IMR-90 (cell line): Measurements from ENCODE around the gene IGHMBP2. TPM values are rescaled to one million over a fixed set of nuclear protein-coding genes. Genes with fewer than 3 reads are reported as not detected.

Source experiments
- ATAC-seq: fragments of 200-7000 bp; cut with Tn5 transposase; 2 replicates; pipeline ENCODE4 v1.9.1; 2020; ENCODE audit warnings: low read depth, mild to moderate bottlenecking, moderate library complexity
- BruUV-seq: library from RNA; stranded (reverse); fragments of 400-500 nt; replicated peaks from 2 replicates; lab custom pipeline; 2021; lab: Mats Ljungman, UMichigan
- CTCF ChIA-PET: fragments of 300-600 bp; formaldehyde crosslinking; extraction: SDS; loops from one replicate; lab custom pipeline; 2021; ENCODE audit warnings: antibody characterized with exemption; lab: Yijun Ruan, JAX
- POLR2A ChIA-PET: fragments of 300-600 bp; sonication (Branson Sonifier 250); formaldehyde crosslinking; loops from one replicate; lab custom pipeline; 2022; ENCODE audit warnings: antibody characterized with exemption; ENCODE audit not compliant: unreplicated experiment; lab: Charles Lee
- DNase-seq: peaks from one replicate; pipeline ENCODE4 v3.0.0; 2013
- H2AFZ ChIP-seq: replicated peaks from 2 replicates; pipeline ENCODE3; 2013; ENCODE audit warnings: low read length, mild to moderate bottlenecking; ENCODE audit not compliant: poor library complexity
- H2AK5ac ChIP-seq: 2 replicates; pipeline ENCODE4 v1.6.1; 2013; ENCODE audit warnings: low read depth, low read length, inconsistent platforms
- H2AK9ac ChIP-seq: replicated peaks from 2 replicates; pipeline ENCODE3; 2013; ENCODE audit warnings: mild to moderate bottlenecking, low read depth, low read length, moderate library complexity; ENCODE audit not compliant: poor library complexity
- H2BK120ac ChIP-seq: 2 replicates; pipeline ENCODE4 v1.6.1; 2013; ENCODE audit warnings: low read depth, low read length, inconsistent platforms
- H2BK15ac ChIP-seq: 3 replicates; pipeline ENCODE4 v1.6.1; 2013; ENCODE audit warnings: low read depth, low read length, inconsistent platforms
- H2BK20ac ChIP-seq: 2 replicates; pipeline ENCODE4 v1.6.1; 2013; ENCODE audit warnings: low read depth, mild to moderate bottlenecking, inconsistent platforms, low read length, moderate library complexity
- H2BK5ac ChIP-seq: 2 replicates; pipeline ENCODE4 v1.6.1; 2013; ENCODE audit warnings: mild to moderate bottlenecking, low read depth, low read length, inconsistent platforms; ENCODE audit not compliant: poor library complexity, severe bottlenecking
- H3K14ac ChIP-seq: replicated peaks from 2 replicates; pipeline ENCODE4 v1.6.1; 2013; ENCODE audit warnings: low read depth, low read length, inconsistent platforms
- H3K18ac ChIP-seq: 2 replicates; pipeline ENCODE4 v1.6.1; 2013; ENCODE audit warnings: low read depth, low read length, control low read depth
- H3K23ac ChIP-seq: 2 replicates; pipeline ENCODE4 v1.6.1; 2013; ENCODE audit warnings: low read depth, low read length, inconsistent platforms
- H3K27ac ChIP-seq: 2 replicates; pipeline ENCODE4 v1.5.1; 2013; ENCODE audit warnings: mild to moderate bottlenecking, control low read depth, low read length; ENCODE audit not compliant: insufficient read depth
- H3K27me3 ChIP-seq: 2 replicates; pipeline ENCODE4 v1.6.1; 2013; ENCODE audit warnings: low read length; ENCODE audit not compliant: control insufficient read depth, insufficient read depth
- H3K36me3 ChIP-seq: 2 replicates; pipeline ENCODE4 v1.6.1; 2013; ENCODE audit warnings: low read length, mixed read lengths; ENCODE audit not compliant: control insufficient read depth, insufficient read depth
- H3K4ac ChIP-seq: 2 replicates; pipeline ENCODE4 v1.6.1; 2013; ENCODE audit warnings: low read depth, low read length, inconsistent platforms
- H3K4me1 ChIP-seq: 2 replicates; pipeline ENCODE4 v1.6.1; 2013; ENCODE audit warnings: low read length, mixed read lengths; ENCODE audit not compliant: control insufficient read depth, insufficient read depth
- H3K4me2 ChIP-seq: 2 replicates; pipeline ENCODE4 v1.6.1; 2013; ENCODE audit warnings: low read depth, mild to moderate bottlenecking, control low read depth, low read length, moderate library complexity
- H3K4me3 ChIP-seq: 2 replicates; pipeline ENCODE4 v1.5.1; 2013; ENCODE audit warnings: low read depth, mild to moderate bottlenecking, control low read depth, low read length, moderate library complexity; ENCODE audit not compliant: insufficient read depth
- H3K56ac ChIP-seq: 2 replicates; pipeline ENCODE4 v1.6.1; 2013; ENCODE audit warnings: low read length, inconsistent platforms; ENCODE audit not compliant: insufficient read depth; ENCODE audit errors: extremely low read depth
- H3K79me1 ChIP-seq, 2 experiments: 2 replicates each; pipeline ENCODE4 v1.6.1; 2013; ENCODE audit warnings: low read length in 2 of 2, inconsistent platforms in 1 of 2, low read depth in 1 of 2
- H3K9ac ChIP-seq: 2 replicates; pipeline ENCODE4 v1.6.1; 2013; ENCODE audit warnings: low read depth, low read length, control low read depth
- H3K9me1 ChIP-seq: 2 replicates; pipeline ENCODE4 v1.6.1; 2013; ENCODE audit warnings: low read length, inconsistent platforms; ENCODE audit not compliant: insufficient read depth
- H3K9me3 ChIP-seq: 2 replicates; pipeline ENCODE4 v1.6.1; 2013; ENCODE audit warnings: low read length; ENCODE audit not compliant: control insufficient read depth, insufficient read depth
- H4K20me1 ChIP-seq: 2 replicates; pipeline ENCODE4 v1.6.1; 2013; ENCODE audit warnings: low read length, inconsistent platforms; ENCODE audit not compliant: insufficient read depth
- H4K5ac ChIP-seq: 2 replicates; pipeline ENCODE4 v1.6.1; 2013; ENCODE audit warnings: mild to moderate bottlenecking, low read depth, low read length, control low read depth
- H4K8ac ChIP-seq, 2 experiments: 2 replicates each; pipeline ENCODE4 v1.6.1; 2013; ENCODE audit warnings: low read depth in 2 of 2, low read length in 2 of 2, control low read depth in 1 of 2, inconsistent platforms in 1 of 2
- H4K91ac ChIP-seq: 2 replicates; pipeline ENCODE4 v1.6.1; 2013; ENCODE audit warnings: low read depth, low read length, inconsistent platforms; ENCODE audit not compliant: insufficient read depth
- BHLHE40 ChIP-seq: fragments of 150-350 bp; IDR thresholded peaks from 2 replicates; pipeline ENCODE4 v1.6.1; 2016; ENCODE audit warnings: mild to moderate bottlenecking, low read depth, low read length
- CEBPB ChIP-seq: IDR thresholded peaks from 2 replicates; pipeline ENCODE4 v1.6.1; 2012; ENCODE audit warnings: low read depth, low read length, improper control_type of control experiment
- CHD1 ChIP-seq: IDR thresholded peaks from 2 replicates; pipeline ENCODE4 v1.6.1; 2012; ENCODE audit warnings: low read depth, low read length, improper control_type of control experiment
- ELK1 ChIP-seq: fragments of 150-350 bp; IDR thresholded peaks from 2 replicates; pipeline ENCODE4 v1.6.1; 2016; ENCODE audit warnings: low read depth, mild to moderate bottlenecking, low read length, moderate library complexity, borderline replicate concordance
- FOS ChIP-seq: fragments of 150-350 bp; IDR thresholded peaks from 2 replicates; pipeline ENCODE4 v1.6.1; 2016; ENCODE audit warnings: low read depth, low read length
- MAFK ChIP-seq: IDR thresholded peaks from 2 replicates; pipeline ENCODE4 v1.6.1; 2012; ENCODE audit warnings: low read depth, low read length, improper control_type of control experiment
- MAZ ChIP-seq: IDR thresholded peaks from 2 replicates; pipeline ENCODE4 v1.6.1; 2012; ENCODE audit warnings: low read depth, mild to moderate bottlenecking, low read length, improper control_type of control experiment, moderate library complexity, borderline replicate concordance
- MXI1 ChIP-seq: IDR thresholded peaks from 2 replicates; pipeline ENCODE4 v1.6.1; 2012; ENCODE audit warnings: low read depth, mild to moderate bottlenecking, low read length, moderate library complexity, borderline replicate concordance
- NFE2L2 ChIP-seq: fragments of 150-350 bp; IDR thresholded peaks from 2 replicates; pipeline ENCODE4 v1.6.1; 2016; ENCODE audit warnings: low read depth, mild to moderate bottlenecking, low read length
- POLR2A ChIP-seq: IDR thresholded peaks from 2 replicates; pipeline ENCODE4 v1.6.1; 2012; ENCODE audit warnings: mild to moderate bottlenecking, low read depth, low read length
- RAD21 ChIP-seq: IDR thresholded peaks from 2 replicates; pipeline ENCODE4 v1.6.1; 2012; ENCODE audit warnings: low read length, improper control_type of control experiment
- RCOR1 ChIP-seq: IDR thresholded peaks from 2 replicates; pipeline ENCODE4 v1.6.1; 2012; ENCODE audit warnings: mild to moderate bottlenecking, low read length, improper control_type of control experiment; ENCODE audit not compliant: insufficient replicate concordance
- RFX5 ChIP-seq: IDR thresholded peaks from 2 replicates; pipeline ENCODE4 v1.8.0; 2012; ENCODE audit warnings: low read depth, mild to moderate bottlenecking, low read length, moderate library complexity
- SMC3 ChIP-seq: fragments of 150-350 bp; IDR thresholded peaks from 2 replicates; pipeline ENCODE4 v1.6.1; 2016; ENCODE audit warnings: low read depth, mild to moderate bottlenecking, antibody characterized with exemption, low read length, moderate library complexity
- WGBS, 2 experiments: methylation state at CpG; one replicate each; pipeline versions ENCODE4 v1.1.5 to v1.1.7; 2013; ENCODE audit warnings: missing lambda C conversion rate in 2 of 2; ENCODE audit not compliant: insufficient read length in 1 of 2; ENCODE audit errors: extremely low coverage in 2 of 2; 5-methylcytosine and 5-hydroxymethylcytosine counted together
- dilution Hi-C: fragments of 300-500 bp; cut with HindIII; formaldehyde crosslinking; loops from one replicate; pipeline ENCODE4 v1.14.3; 2018; ENCODE audit warnings: low sequenced_read_pairs; ENCODE audit not compliant: unreplicated experiment
- in situ Hi-C: fragments of 300-500 bp; cut with MboI; formaldehyde crosslinking; loops from 3 replicates; pipeline ENCODE4 v1.14.3; 2019; ENCODE audit warnings: low sequenced_read_pairs, inconsistent platforms, mixed read lengths
- intact Hi-C: fragments of 100-400 bp; cut with micrococcal nuclease; formaldehyde crosslinking; loops from 2 replicates; pipeline ENCODE4 v1.10.0; 2022
- polyA plus RNA-seq, 3 experiments: library from polyadenylated mRNA; depleted of rRNA; stranded (reverse); fragments of >200 nt; gene quantifications; 2 replicates each; pipeline ENCODE4 v1.2.3, GENCODE V29; 2012; ENCODE audit warnings: low replicate concordance in 1 of 3
- total RNA-seq: library from RNA; depleted of rRNA; stranded (reverse); fragments of >200 nt; gene quantifications from 2 replicates; pipeline ENCODE4 v1.2.3, GENCODE V29; 2012
- TF ChIP-seq, protein P1 (sequence below): conservative IDR thresholded peaks from 2 replicates; pipeline ENCODE4 v1.5.1; 2012; ENCODE audit warnings: mild to moderate bottlenecking, low read depth, low read length, improper control_type of control experiment
- TF ChIP-seq, protein P2 (sequence below): fragments of 150-350 bp; IDR thresholded peaks from 2 replicates; pipeline ENCODE4 v1.6.1; 2017; ENCODE audit warnings: mild to moderate bottlenecking, antibody characterized with exemption, low read length, low read depth

Gene IGHMBP2
- total and polyA plus RNA-seq, 2 of the 4 experiments (the other 2 are of a cell fraction): 4.5 to 11.1 TPM

- H2AK5ac ChIP-seq: no peak overlapping the region
- CTCF ChIA-PET: no interaction called here
- H3K23ac ChIP-seq: no peak overlapping the region
- ATAC-seq (no peak), DNase-seq (peak; percentile 19)
- H4K91ac ChIP-seq: no peak overlapping the region
- 73% methylated on average over 2 of the region's 3 CpGs; no CpG with 5 or more reads in 1 of the 2 experiments for WGBS, 2 experiments
- H3K4me3 ChIP-seq: no peak overlapping the region
- H2AFZ ChIP-seq: no peak overlapping the region
- no peaks in the 10 kb centered on the region for H3K79me1 ChIP-seq
- H4K8ac ChIP-seq: no peak overlapping the region
- no peak overlapping the region for H3K27ac ChIP-seq
- intact Hi-C loops: no loop called here
- peaks cover 4% of the 10 kb centered on the region; the same call in 1 of the 2 replicates for H3K9me3 ChIP-seq
- H3K56ac ChIP-seq: no peak overlapping the region
- H2BK15ac ChIP-seq: no peak overlapping the region
- H3K9me1 ChIP-seq: no peaks in the 10 kb centered on the region
- no peaks in the 10 kb centered on the region for H3K36me3 ChIP-seq
- H4K5ac ChIP-seq: no peak overlapping the region
- peaks cover 32% of the 10 kb centered on the region for H3K27me3 ChIP-seq
- BruUV-seq: no TSS peak
- no peak overlapping the region for H3K4me2 ChIP-seq
- in situ Hi-C loops: no loop called here
- no peaks in the 10 kb centered on the region for H3K4me1 ChIP-seq
- H3K4ac ChIP-seq: no peak overlapping the region
- H3K14ac ChIP-seq: no peak overlapping the region
- H4K20me1 ChIP-seq: no peaks in the 10 kb centered on the region
- no peak overlapping the region for H2BK5ac ChIP-seq
- H2BK120ac ChIP-seq: no peak overlapping the region
- POLR2A ChIA-PET: no interaction called here
- H2BK20ac ChIP-seq: no peak overlapping the region
- no peak overlapping the region for H3K9ac ChIP-seq
- TF ChIP-seq MAZ (no peak), POLR2A (no peak), MAFK (no peak), SMC3 (no peak), ELK1 (no peak), MXI1 (no peak), RCOR1 (no peak), NFE2L2 (no peak), BHLHE40 (no peak), CHD1 (no peak), CEBPB (no peak), RAD21 (no peak), RFX5 (no peak), FOS (no peak)
- TF ChIP-seq, protein P1, sequence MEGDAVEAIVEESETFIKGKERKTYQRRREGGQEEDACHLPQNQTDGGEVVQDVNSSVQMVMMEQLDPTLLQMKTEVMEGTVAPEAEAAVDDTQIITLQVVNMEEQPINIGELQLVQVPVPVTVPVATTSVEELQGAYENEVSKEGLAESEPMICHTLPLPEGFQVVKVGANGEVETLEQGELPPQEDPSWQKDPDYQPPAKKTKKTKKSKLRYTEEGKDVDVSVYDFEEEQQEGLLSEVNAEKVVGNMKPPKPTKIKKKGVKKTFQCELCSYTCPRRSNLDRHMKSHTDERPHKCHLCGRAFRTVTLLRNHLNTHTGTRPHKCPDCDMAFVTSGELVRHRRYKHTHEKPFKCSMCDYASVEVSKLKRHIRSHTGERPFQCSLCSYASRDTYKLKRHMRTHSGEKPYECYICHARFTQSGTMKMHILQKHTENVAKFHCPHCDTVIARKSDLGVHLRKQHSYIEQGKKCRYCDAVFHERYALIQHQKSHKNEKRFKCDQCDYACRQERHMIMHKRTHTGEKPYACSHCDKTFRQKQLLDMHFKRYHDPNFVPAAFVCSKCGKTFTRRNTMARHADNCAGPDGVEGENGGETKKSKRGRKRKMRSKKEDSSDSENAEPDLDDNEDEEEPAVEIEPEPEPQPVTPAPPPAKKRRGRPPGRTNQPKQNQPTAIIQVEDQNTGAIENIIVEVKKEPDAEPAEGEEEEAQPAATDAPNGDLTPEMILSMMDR: no peak
- TF ChIP-seq, protein P2, sequence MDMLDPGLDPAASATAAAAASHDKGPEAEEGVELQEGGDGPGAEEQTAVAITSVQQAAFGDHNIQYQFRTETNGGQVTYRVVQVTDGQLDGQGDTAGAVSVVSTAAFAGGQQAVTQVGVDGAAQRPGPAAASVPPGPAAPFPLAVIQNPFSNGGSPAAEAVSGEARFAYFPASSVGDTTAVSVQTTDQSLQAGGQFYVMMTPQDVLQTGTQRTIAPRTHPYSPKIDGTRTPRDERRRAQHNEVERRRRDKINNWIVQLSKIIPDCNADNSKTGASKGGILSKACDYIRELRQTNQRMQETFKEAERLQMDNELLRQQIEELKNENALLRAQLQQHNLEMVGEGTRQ: no peak
- dilution Hi-C loops: no loop called here
- no peak overlapping the region for H2AK9ac ChIP-seq
- no peak overlapping the region for H3K18ac ChIP-seq
Observed at GRCh38 chr11:68963779-68964178, 60.1 kb downstream of the IGHMBP2 start.
